Measurements from ENCODE around the gene GC.
"Not testable (repeated sequence)": the region's sequence is repeated elsewhere in the genome, so short reads cannot be mapped to it uniquely, and the experiment has no call there.

GRCh38 chr4:71809805-71810204 is 25.9 kb upstream of the GC start:
- not testable (repeated sequence) for TF ChIP-seq ZNF274 (IDR thresholded peaks at IDR 0.05; ENCODE audit: low read depth, low read length); SUZ12 (IDR thresholded peaks at IDR 0.05; ENCODE audit: extremely low read depth, insufficient read depth, insufficient read length); YY1 (IDR thresholded peaks at IDR 0.05; ENCODE audit: insufficient read depth, insufficient read length)
